ENCODE data around the gene CBFB.
"Not testable (repeated sequence)": the region's sequence is repeated elsewhere in the genome, so short reads cannot be mapped to it uniquely, and the experiment has no call there.

CBFB gene

GRCh38 chr16:67041520-67041919 is 12.6 kb downstream of the CBFB start:
- not testable (repeated sequence) for DNase-seq (ENCODE audit: low read depth)

DNA sequence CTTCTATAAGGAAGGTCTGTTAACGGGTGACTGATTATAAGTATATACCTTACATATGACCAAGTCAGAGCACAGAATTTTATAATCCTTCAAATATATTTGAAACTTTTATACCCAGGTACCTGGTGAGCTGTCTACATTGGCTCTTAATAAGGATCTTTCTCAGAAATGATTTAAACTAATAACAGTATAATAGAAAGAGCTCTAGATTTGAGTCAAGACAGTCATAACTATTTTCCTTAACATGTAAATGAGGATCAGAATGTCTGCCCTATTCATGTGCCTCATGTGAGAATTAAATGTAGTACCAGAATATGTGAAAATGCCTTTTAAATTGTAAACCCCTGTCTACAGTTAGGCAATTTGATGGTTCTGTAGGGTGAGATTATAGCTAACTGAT is 14.5 kb downstream of the CBFB start:
- no peak for DNase-seq (ENCODE audit: low read depth)

- DNase-seq (ENCODE audit: low read depth), result no peak
These were observed 21.8 kb downstream of the CBFB start for GRCh38 chr16:67050796-67051195.

- DNase-seq (ENCODE audit: low read depth), result no peak
These were observed 23.4 kb downstream of the CBFB start for GRCh38 chr16:67052399-67052798.

- DNase-seq (ENCODE audit: low read depth), result no peak
These were observed 24.9 kb downstream of the CBFB start for GRCh38 chr16:67053767-67054334.

DNA sequence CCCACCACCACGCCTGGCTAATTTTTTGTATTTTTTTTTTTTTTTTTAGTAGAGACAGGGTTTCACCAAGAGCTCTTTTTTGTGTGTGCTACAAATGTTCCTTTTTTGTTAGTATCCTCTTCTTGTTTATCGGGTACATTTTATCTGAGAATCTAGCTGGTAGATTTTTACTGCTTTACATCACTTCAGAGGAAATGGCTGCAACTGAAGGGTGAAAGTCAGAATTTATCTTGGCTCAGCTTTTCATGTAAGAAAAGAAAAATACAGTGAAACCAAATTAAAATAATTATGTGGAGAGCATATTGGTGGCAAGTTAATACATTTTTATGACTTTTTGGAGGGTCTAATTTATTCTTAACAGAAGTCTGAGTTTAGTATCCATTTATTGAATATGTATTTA is 26.0 kb downstream of the CBFB start:
- no peak for DNase-seq (ENCODE audit: low read depth)

DNA sequence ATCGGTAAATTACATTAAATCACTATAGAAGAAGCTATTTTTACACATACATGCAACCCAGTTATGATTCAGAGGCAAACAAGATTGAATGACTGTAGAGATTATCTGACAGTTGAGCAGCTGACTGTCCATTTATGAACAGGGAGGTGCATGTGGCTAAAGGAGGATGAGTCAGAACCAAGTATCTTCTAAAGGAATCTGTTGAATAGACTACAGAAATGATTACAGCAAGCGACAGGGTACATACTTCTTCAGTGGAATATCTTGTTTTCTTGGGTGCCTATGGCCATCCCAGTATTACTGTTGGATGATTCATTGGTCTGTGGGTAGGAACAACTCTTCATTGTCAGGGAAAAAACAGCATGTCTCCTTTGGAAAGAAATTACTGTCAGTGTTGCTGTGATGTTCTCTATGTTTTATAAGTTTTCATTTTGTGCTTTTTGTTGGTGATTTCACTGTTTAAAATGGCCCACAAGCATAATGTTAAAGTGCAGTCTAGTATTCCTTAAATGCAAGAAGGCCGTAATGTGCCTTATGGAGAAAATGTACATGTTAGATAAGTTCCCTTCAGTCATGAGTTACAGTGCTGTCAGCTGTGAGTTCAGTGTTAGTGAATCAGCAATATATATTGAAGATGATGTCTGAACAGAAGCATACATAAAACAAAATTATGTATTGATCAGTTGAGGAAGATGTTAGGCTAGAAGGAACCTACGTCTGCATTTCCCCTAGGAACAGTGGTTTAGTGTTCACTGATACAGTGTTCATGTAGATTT is 27.0 kb downstream of the CBFB start:
- peak; percentile 94 for DNase-seq (ENCODE audit: low read depth)

DNA sequence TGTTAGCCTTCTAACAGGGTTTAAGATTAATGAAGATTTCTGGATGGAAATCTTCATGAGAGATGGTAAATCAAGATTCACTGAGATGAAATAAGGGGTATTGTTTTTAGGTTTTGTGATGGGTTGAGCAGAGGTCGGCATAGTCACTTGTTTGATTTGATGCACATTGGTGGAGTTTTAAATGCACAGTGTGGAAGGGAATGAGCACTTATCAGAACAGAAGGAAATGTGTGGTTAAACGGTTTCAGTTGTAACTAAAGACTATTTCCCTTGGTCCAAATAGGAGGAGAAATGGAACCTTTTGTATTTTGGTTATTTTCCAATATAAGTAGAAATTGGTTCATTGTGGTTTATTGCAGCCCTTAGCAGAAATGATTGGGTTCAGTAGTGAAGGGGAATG is 34.1 kb downstream of the CBFB start:
- DNase-seq (ENCODE audit: low read depth), result no peak

DNA sequence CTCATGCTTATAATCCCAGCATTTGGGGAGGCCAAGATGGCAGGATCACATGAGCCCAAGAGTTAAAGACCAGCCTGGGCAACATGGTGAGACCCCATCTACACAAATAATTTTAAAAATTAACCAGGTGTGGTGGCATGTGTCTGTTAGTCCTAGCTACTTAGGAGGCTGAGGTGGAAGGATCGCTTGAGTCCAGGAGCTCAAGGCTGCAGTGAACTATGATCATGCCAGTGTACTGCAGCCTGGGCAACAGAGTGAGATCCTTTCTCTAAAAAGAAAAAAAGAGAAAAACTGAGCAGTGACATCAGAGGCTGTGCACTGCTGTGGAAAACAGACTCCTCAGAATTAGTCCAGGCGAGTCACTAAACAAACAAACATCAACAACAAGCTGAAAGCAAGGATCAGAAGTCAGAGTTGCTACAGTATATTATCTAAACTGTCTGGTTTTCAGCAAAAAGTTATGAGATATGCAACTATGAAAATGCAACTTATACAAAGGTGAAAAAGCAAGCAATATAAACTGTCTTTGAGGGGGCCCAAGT is 39.3 kb downstream of the CBFB start:
- DNase-seq (ENCODE audit: low read depth), result no peak

- DNase-seq (ENCODE audit: low read depth), result no peak
These were observed 42.6 kb downstream of the CBFB start for GRCh38 chr16:67071476-67072048.

DNA sequence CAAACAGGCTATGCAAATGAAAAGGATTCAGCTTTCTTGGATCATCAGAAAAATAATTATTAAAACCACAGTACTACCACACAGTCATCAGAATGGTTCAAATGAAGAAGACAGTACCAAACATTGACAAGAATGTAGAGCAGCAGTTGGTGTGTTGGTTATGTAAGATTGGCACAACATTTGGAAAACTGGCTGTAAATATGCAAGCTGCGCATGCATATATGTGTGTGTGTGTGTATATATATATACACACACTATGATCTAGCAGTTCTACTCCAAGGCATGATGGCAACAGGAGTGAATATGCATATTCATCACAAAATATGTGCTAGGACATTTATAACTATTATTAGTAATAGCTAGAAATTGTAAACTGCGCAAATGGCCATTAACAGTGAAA is 46.4 kb downstream of the CBFB start:
- no peak for DNase-seq (ENCODE audit: low read depth)

DNA sequence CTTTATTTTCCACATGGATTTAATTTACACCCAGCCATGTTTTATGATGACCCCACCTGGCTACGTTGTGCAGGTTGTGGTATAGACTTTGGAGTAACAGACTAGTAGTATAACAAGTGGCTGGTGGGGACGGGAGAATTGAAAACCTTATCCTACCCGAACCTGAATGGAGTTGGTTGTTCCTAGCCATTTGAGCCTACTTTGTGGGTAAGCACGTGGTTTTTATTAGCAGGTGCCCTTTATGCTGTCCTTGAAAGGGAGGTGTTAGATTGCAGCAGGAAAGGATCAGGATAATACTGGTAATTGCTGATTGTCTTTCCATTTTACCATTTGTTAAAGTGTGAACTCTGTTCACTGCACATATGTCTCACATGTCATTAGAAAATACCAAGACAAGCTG is 48.9 kb downstream of the CBFB start:
- no peak for DNase-seq (ENCODE audit: low read depth)

DNA sequence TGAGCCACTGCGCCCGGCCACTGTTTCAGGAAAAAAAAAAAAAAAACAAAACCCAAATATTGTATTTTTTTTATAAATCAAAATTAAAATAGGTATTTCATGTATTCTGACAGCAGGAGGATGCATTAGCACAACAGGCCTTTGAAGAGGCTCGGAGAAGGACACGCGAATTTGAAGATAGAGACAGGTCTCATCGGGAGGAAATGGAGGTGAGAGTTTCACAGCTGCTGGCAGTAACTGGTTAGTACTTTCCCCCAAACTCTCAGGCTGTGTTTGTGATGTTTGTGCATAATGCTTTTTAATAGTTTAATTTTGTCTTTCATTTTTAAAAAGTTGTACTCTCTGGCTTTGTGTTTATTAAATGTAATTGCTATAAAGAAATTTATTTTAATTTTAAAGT is 53.2 kb downstream of the CBFB start:
- no peak for DNase-seq (ENCODE audit: low read depth)

DNA sequence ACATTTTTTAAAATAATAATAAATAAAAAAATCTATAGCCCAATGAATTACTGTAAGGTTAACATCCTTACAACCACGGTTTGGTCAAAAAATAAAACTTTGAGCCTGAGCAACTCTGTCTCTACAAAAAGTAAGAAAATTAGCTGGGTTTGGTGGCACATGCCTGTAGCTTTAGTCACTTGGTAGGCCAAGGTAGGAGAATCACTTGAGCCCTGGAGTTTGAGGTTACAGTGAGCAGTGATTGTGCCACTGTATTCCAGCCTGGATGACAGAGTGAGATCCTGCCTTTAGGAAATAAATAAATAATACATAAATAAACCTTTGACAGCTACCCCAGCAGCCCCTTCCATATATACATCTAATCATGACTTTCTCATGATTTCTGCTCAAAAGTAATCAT is 53.9 kb downstream of the CBFB start:
- DNase-seq (ENCODE audit: low read depth), result no peak

- no peak for DNase-seq (ENCODE audit: low read depth)
These were observed 55.5 kb downstream of the CBFB start for GRCh38 chr16:67084345-67085028.

DNA sequence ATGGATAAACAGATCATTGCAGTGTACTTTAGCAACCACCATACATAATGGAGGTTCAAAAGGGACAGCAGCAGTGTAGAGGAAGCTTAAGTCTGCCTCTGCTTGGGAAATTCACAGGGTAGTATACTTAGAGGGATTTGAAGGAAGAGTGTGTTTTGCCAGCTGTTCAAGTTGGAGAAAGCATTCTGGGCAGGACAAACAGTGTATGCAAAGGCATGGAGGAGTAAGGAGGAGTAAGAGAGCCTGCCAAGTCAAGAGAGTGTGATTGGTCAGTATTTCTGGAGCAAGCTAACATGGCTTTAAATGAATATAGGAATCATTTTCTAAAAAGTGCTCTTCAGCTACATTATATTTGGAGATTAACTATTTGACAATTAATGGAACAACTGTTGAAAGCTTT is 57.9 kb downstream of the CBFB start:
- no peak for DNase-seq (ENCODE audit: low read depth)

GRCh38 chr16:67087291-67087690 is 58.3 kb downstream of the CBFB start:
- no peak for DNase-seq (ENCODE audit: low read depth)

DNA sequence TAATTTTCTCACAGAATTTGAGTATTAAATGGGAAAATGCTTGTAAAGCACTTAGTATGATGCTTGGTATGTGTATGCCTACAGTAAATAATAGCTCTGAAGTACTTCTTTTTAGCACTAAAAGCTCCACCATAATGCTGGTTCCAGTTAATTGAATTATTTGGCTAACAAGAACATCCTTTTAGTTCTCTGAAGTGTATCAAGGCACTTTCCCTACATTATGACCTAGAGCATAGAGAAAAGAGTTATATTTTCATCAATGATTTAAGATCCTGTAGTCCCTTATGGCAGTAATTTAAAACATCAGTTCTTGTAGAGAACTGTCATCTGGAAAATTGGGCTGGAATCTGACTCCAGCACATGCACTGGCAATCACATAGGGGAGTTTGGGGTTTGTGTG is 58.9 kb downstream of the CBFB start:
- no peak for DNase-seq (ENCODE audit: low read depth)

- no peak for DNase-seq (ENCODE audit: low read depth)
These were observed 59.6 kb downstream of the CBFB start for GRCh38 chr16:67088551-67088950.

- DNase-seq (ENCODE audit: low read depth), result no peak
These were observed 60.2 kb downstream of the CBFB start for GRCh38 chr16:67089101-67089500.

DNA sequence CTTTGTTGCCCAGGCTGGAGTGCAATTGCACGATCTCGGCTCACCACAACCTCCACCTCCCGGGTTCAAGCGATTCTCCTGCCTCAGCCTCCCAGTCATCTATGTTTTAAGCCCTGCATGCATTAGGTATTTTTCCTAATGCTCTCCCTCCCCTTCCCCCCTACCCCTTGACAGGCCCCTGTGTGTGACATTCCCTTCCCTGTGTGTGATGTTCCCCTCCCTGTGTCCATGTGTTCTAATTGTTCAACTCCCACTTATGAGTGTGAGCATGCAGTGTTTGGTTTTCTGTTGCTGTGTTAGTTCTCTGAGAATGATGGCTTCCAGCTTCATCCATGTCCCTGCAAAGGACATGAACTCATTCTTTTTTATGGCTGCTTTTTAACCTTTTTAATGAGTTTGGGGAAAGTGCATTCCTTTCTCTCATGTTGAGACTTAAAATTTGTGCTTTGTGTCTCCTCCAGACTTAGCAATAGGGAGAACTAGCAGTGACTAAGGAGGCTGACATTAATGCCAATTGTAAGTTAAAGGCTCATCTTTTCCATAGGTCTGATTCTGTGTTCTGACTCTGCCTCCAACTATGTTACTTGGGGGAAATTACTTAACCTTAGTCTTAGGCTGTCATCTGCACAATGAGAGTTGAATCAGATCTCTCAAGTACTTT is 63.1 kb downstream of the CBFB start:
- DNase-seq (ENCODE audit: low read depth), result no peak

GRCh38 chr16:67093098-67093726 is 64.3 kb downstream of the CBFB start:
- no peak for DNase-seq (ENCODE audit: low read depth)
